ENCODE results near the gene PTH2R. TPM values are rescaled to one million over a fixed set of nuclear protein-coding genes. Genes with fewer than 3 reads are reported as not detected.

The PTH2R gene
- total RNA-seq, 4 donors from 2014 or later, result not detected

DNA sequence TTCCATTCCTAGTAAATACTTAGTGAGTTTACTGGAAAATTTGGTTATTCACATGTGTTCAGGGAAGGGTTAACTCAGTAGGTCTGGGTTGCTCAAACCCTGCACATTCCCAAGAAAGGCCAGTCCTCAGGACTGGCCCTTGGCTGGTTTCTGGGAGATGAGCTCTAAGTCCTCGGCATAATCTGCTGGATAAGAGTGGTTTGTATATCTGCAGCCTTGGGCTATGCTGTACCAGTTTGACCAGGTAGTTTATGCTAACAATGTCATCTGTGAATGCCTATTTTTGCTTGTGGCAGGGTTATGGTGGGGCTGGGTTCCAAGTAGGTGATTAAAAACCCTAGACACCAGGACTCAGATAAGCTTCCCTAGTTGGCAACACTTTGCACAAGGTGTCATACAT, 7.4 kb upstream of the PTH2R start:
- no peak overlapping the region for H3K4me3 ChIP-seq (replicated peaks in 1 of 3)
- H3K27me3 ChIP-seq, result no peaks in the 10 kb centered on the region
- H3K36me3 ChIP-seq, result no peaks in the 10 kb centered on the region
- H3K9me3 ChIP-seq, result no peaks in the 10 kb centered on the region
- no peak for DNase-seq
- no peak overlapping the region for H3K27ac ChIP-seq
- WGBS, 2 donors, result 56 to 79% methylated on average over 1 of the region's 1 CpG
- intact Hi-C loops (cut with DNase I), result no loop called here
- no peak for TF ChIP-seq POLR2A (IDR thresholded peaks at IDR 0.05)
- TF ChIP-seq, protein P1, sequence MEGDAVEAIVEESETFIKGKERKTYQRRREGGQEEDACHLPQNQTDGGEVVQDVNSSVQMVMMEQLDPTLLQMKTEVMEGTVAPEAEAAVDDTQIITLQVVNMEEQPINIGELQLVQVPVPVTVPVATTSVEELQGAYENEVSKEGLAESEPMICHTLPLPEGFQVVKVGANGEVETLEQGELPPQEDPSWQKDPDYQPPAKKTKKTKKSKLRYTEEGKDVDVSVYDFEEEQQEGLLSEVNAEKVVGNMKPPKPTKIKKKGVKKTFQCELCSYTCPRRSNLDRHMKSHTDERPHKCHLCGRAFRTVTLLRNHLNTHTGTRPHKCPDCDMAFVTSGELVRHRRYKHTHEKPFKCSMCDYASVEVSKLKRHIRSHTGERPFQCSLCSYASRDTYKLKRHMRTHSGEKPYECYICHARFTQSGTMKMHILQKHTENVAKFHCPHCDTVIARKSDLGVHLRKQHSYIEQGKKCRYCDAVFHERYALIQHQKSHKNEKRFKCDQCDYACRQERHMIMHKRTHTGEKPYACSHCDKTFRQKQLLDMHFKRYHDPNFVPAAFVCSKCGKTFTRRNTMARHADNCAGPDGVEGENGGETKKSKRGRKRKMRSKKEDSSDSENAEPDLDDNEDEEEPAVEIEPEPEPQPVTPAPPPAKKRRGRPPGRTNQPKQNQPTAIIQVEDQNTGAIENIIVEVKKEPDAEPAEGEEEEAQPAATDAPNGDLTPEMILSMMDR (IDR thresholded peaks at IDR 0.05), result no peak
- peaks cover 0 to 6% of the 10 kb centered on the region in 2 donors for H3K4me1 ChIP-seq

DNA sequence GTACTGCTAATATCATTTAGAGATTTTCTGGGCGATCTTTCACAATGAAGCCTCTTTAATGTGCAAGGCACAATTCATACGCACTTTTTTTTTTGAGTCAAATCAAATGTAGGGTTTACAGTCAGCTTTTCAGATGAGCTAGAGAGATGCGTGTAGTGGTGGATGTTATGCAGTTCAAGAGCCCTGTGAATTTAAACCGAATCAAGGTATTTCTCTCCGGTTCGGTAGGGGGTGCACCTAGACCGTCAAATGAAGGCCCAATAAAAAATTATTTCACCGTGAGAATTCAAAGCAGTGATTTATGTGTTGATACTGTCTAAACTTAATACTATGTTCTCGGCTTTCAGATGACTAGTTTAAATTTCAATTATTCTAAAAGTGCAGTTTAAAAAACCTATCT, 1.1 kb downstream of the PTH2R start:
- intact Hi-C loops (cut with DNase I), result no loop called here
- no peak overlapping the region for H3K27ac ChIP-seq
- H3K9me3 ChIP-seq, result no peaks in the 10 kb centered on the region
- whole genome bisulfite sequencing, 2 donors, result 13 to 24% methylated on average over 9 of the region's 9 CpGs
- H3K4me3 ChIP-seq (replicated peaks in 1 of 3), result no peak overlapping the region
- H3K4me1 ChIP-seq, result peaks cover 0 to 9% of the 10 kb centered on the region in 2 donors
- TF ChIP-seq POLR2A (IDR thresholded peaks at IDR 0.05), result no peak
- TF ChIP-seq, protein P1 (IDR thresholded peaks at IDR 0.05), result peak in 2 of 6 experiments; percentile 15 to 31
- no peaks in the 10 kb centered on the region for H3K36me3 ChIP-seq
- DNase-seq, result peak in 1 of 2 donors; percentile 5
- H3K27me3 ChIP-seq, result peaks cover 11% of the 10 kb centered on the region

DNA sequence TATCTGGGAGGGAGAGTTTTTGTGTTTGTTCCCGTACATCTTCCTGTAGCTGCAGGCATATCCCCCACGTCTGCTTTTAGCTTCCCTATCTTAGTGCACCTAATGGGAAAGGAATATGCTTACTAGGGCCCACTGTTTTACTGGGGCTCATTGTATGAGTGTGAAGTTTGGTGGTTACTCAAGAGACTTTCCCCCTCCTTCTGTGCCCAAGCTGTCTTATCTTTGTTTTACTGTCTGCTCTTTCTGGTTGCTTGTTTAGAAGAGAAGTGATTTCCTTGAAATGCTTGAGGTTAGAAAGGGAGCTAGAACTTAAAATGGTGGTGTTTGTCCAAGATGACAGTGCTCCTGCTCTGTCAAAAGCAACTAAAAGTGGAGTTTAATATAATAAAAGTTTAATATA, 7.3 kb downstream of the PTH2R start:
- no peak for DNase-seq
- no peaks in the 10 kb centered on the region for H3K4me1 ChIP-seq
- WGBS, 2 donors, result 89 to 92% methylated on average over 2 of the region's 2 CpGs
- no peaks in the 10 kb centered on the region for H3K9me3 ChIP-seq
- intact Hi-C loops (cut with DNase I), result no loop called here
- no peak overlapping the region for H3K4me3 ChIP-seq (replicated peaks in 1 of 3)
- H3K27ac ChIP-seq, result no peak overlapping the region
- no peak for TF ChIP-seq POLR2A (IDR thresholded peaks at IDR 0.05)
- TF ChIP-seq, protein P1 (IDR thresholded peaks at IDR 0.05), result no peak
- no peaks in the 10 kb centered on the region for H3K36me3 ChIP-seq
- H3K27me3 ChIP-seq, result no peaks in the 10 kb centered on the region

DNA sequence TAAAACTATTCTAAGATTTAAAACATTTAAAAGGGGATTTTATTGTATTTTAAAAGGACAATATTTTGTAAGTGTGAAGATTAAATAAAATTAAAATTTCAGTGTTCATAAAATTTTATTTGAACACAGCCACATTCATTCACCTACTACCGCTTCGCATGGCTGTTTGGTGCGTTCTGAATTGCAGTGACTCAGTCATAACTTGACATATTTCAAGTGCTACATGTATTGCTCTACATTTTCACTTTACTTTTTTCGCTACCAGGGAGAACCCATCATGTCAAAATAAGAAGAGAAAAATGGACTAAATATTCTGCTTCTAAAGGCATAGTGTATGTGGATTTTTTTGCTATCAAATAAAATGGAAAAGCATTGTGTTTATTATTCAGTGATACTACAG, 8.7 kb downstream of the PTH2R start:
- no peaks in the 10 kb centered on the region for H3K4me1 ChIP-seq
- intact Hi-C loops (cut with DNase I), result no loop called here
- H3K36me3 ChIP-seq, result no peaks in the 10 kb centered on the region
- H3K4me3 ChIP-seq (replicated peaks in 1 of 3), result no peak overlapping the region
- no peak overlapping the region for H3K27ac ChIP-seq
- WGBS, 2 donors, result 88% methylated on average over 4 of the region's 4 CpGs
- DNase-seq, result no peak
- H3K27me3 ChIP-seq, result no peaks in the 10 kb centered on the region
- no peaks in the 10 kb centered on the region for H3K9me3 ChIP-seq
- TF ChIP-seq, protein P1 (IDR thresholded peaks at IDR 0.05), result no peak
- no peak for TF ChIP-seq POLR2A (IDR thresholded peaks at IDR 0.05)

DNA sequence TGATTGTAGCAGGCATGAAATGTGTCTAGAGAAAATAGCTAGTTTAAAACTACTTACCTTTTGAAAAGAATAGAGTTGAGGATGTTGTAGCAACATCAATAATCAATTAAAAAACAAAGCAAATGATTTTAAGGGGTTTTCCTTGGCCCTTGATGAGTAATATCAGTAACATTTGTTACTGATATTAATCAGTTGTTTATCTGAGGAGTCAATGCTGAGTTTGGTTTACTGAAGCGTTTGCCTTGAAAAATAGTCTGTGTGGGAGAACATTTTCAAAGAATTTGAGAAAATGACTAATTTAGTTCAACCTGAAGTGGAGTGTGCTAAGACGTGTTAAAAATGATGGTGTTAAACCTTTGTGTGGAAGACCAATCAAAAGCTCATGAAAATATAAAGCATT, 9.3 kb downstream of the PTH2R start:
- H3K27ac ChIP-seq, result no peak overlapping the region
- intact Hi-C loops (cut with DNase I), result no loop called here
- H3K36me3 ChIP-seq, result no peaks in the 10 kb centered on the region
- TF ChIP-seq, protein P1 (IDR thresholded peaks at IDR 0.05), result no peak
- TF ChIP-seq POLR2A (IDR thresholded peaks at IDR 0.05), result no peak
- no peak overlapping the region for H3K4me3 ChIP-seq (replicated peaks in 1 of 3)
- no peaks in the 10 kb centered on the region for H3K9me3 ChIP-seq
- H3K27me3 ChIP-seq, result no peaks in the 10 kb centered on the region
- no peak for DNase-seq
- WGBS, 2 donors, result 74 to 82% methylated on average over 2 of the region's 2 CpGs
- no peaks in the 10 kb centered on the region for H3K4me1 ChIP-seq
